HFF-Myc (cell line): ENCODE results near the gene PIK3R5.

ENCODE experiments used
- DNase-seq: peaks from one replicate; pipeline ENCODE4 v3.0.0-alpha.2; 2011; ENCODE audit warnings: low read depth; ENCODE audit errors: extremely low read depth
- H3K4me3 ChIP-seq: replicated peaks from 2 replicates; pipeline ENCODE4 v1.5.1; 2011; ENCODE audit warnings: low read depth, mild to moderate bottlenecking, control low read depth, low read length
- CTCF ChIP-seq: IDR thresholded peaks from 2 replicates; pipeline ENCODE4 v1.5.1; 2012; ENCODE audit warnings: mild to moderate bottlenecking, low read depth, low read length, control low read depth; ENCODE audit errors: missing control alignments

The PIK3R5 gene

DNA sequence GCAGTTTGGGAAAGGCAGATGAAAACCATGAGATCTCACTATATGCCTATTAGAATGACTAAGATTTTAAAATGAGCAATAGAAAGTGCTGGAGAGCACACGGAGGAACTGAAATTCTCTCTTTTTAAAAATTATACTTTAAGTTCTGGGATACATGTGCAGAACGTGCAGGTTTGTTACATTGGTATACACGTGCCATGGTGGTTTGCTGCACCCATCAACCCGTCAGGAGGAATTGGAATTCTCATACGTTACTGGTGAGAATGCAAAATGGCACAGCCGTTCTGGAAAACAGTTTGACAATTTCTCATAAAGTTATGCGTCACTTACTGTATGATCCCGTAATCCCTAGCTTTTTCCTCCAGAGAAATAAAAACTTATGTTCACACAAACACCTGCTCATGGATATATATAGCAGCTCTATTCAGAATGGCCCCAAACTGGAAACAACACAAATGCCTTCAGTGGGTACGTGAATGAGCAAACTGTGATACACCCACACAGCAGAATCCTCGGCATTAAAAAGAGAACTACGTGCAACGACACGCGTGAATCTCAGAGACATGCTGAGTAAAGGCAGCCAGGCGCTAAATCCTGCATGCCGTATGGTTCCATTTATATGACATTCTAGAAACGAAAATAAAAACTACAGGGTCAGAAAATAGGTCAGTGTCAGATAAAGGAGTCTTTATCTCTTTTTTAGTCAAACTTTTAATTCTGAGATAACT is 109.9 kb downstream of the PIK3R5 start:
- no peak for DNase-seq
- no peak overlapping the region for H3K4me3 ChIP-seq
- no peak for TF ChIP-seq CTCF

GRCh38 chr17:8851600-8851999 is 113.9 kb downstream of the PIK3R5 start:
- no peak overlapping the region for H3K4me3 ChIP-seq
- DNase-seq, result no peak
- no peak for TF ChIP-seq CTCF

- no peak for DNase-seq
- H3K4me3 ChIP-seq, result no peak overlapping the region
- TF ChIP-seq CTCF, result no peak
Observed at GRCh38 chr17:8849311-8850041, 116.0 kb downstream of the PIK3R5 start.

DNA sequence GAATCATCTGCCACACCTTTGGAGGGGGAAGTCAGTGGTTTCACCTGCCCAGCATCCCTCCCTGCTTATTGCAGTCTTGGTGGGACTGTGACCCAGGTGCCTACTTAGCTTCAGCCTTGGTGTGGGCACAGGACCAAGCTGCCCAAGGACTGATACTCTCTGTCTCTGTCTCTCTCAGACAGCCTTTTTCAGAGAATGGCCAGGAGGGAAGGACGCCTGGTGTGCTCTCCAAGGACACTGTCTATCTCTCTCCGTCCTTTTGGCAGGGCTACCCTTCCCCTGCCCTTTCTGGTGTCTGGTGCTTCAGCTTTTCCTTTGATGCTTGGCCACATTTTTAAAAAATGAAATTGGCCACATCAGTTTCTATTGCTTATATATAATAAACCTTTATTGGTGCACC is 117.6 kb downstream of the PIK3R5 start:
- H3K4me3 ChIP-seq, result no peak overlapping the region
- TF ChIP-seq CTCF, result no peak
- DNase-seq, result no peak

GRCh38 chr17:8846768-8847211 is 118.7 kb downstream of the PIK3R5 start:
- no peak for TF ChIP-seq CTCF
- H3K4me3 ChIP-seq, result no peak overlapping the region
- DNase-seq, result peak; percentile 53

GRCh38 chr17:8844229-8845218 is 121.0 kb downstream of the PIK3R5 start:
- no peak for TF ChIP-seq CTCF
- 0 out of 2 replicates have a peak overlapping the region, but pooled peaks have one; percentile 9 for H3K4me3 ChIP-seq
- DNase-seq, result peak; percentile 64
